Astrocyte (in vitro differentiated cells and primary cell): ENCODE results near the gene CKAP5. TPM values are rescaled to one million over a fixed set of nuclear protein-coding genes. Genes with fewer than 3 reads are reported as not detected.

Experiments
- DNase-seq: peaks from one replicate; pipeline ENCODE4 v3.0.0-alpha.2; 2010; ENCODE audit warnings: low read depth
- FAIRE-seq: peaks from 2 replicates; lab custom pipeline; 2011; peaks lifted over from hg19 to GRCh38; lab: Jason Lieb, UNC
- H2AFZ ChIP-seq: 2 replicates; pipeline ENCODE4 v1.6.0; 2012; ENCODE audit warnings: low read depth, low read length, inconsistent platforms
- H3K27ac ChIP-seq: 2 replicates; pipeline ENCODE4 v1.5.1; 2011; ENCODE audit warnings: low read depth, low read length, inconsistent platforms
- H3K27me3 ChIP-seq: 2 replicates; pipeline ENCODE4 v1.6.0; 2011; ENCODE audit warnings: low read length, inconsistent platforms; ENCODE audit not compliant: insufficient read depth
- H3K36me3 ChIP-seq: 2 replicates; pipeline ENCODE4 v1.5.1; 2011; ENCODE audit warnings: low read length, inconsistent platforms; ENCODE audit not compliant: insufficient read depth
- H3K4me1 ChIP-seq: 2 replicates; pipeline ENCODE4 v1.5.1; 2011; ENCODE audit warnings: low read length, inconsistent platforms; ENCODE audit not compliant: insufficient read depth
- H3K4me2 ChIP-seq: 2 replicates; pipeline ENCODE4 v1.6.0; 2012; ENCODE audit warnings: low read length, inconsistent platforms
- H3K4me3 ChIP-seq: 2 replicates; pipeline ENCODE4 v1.5.1; 2011; ENCODE audit warnings: low read depth, mild to moderate bottlenecking, low read length, inconsistent platforms; ENCODE audit not compliant: insufficient read depth
- H3K79me2 ChIP-seq: 2 replicates; pipeline ENCODE4 v1.6.0; 2012; ENCODE audit warnings: mild to moderate bottlenecking, low read length, inconsistent platforms; ENCODE audit not compliant: insufficient read depth
- H3K9ac ChIP-seq: 2 replicates; pipeline ENCODE4 v1.6.0; 2012; ENCODE audit warnings: mild to moderate bottlenecking, low read length, inconsistent platforms
- H3K9me3 ChIP-seq: 2 replicates; pipeline ENCODE4 v1.5.1; 2012; ENCODE audit warnings: low read depth, mild to moderate bottlenecking, low read length, inconsistent platforms; ENCODE audit not compliant: insufficient read depth
- H4K20me1 ChIP-seq: 2 replicates; pipeline ENCODE4 v1.6.0; 2012; ENCODE audit warnings: low read length, inconsistent platforms; ENCODE audit not compliant: insufficient read depth
- H3K27ac Mint-ChIP-seq: one replicate; pipeline ENCODE4 v1.8.0; 2021; ENCODE audit warnings: mild to moderate bottlenecking, mixed read lengths; ENCODE audit not compliant: unreplicated experiment
- H3K27me3 Mint-ChIP-seq: one replicate; pipeline ENCODE4 v1.8.0; 2021; ENCODE audit warnings: low read depth, mixed read lengths; ENCODE audit not compliant: unreplicated experiment
- H3K36me3 Mint-ChIP-seq: one replicate; pipeline ENCODE4 v1.8.0; 2021; ENCODE audit warnings: low read depth, mixed read lengths; ENCODE audit not compliant: unreplicated experiment
- H3K4me1 Mint-ChIP-seq: one replicate; pipeline ENCODE4 v1.8.0; 2021; ENCODE audit warnings: low read depth, mixed read lengths; ENCODE audit not compliant: unreplicated experiment
- H3K4me3 Mint-ChIP-seq: one replicate; pipeline ENCODE4 v1.8.0; 2021; ENCODE audit warnings: mild to moderate bottlenecking, moderate library complexity, mixed read lengths; ENCODE audit not compliant: unreplicated experiment
- H3K9me3 Mint-ChIP-seq: one replicate; pipeline ENCODE4 v1.8.0; 2021; ENCODE audit warnings: mild to moderate bottlenecking, mixed read lengths; ENCODE audit not compliant: unreplicated experiment
- CTCF ChIP-seq: IDR thresholded peaks from 2 replicates; pipeline ENCODE4 v1.5.1; 2011; ENCODE audit warnings: low read depth, mild to moderate bottlenecking, inconsistent platforms, low read length, moderate library complexity; ENCODE audit not compliant: insufficient read depth
- EZH2 ChIP-seq: IDR thresholded peaks from 2 replicates; pipeline ENCODE4 v1.6.1; 2012; ENCODE audit warnings: mild to moderate bottlenecking, low read length, inconsistent platforms; ENCODE audit not compliant: insufficient read depth
- total RNA-seq: library from RNA; stranded (reverse); gene quantifications from 2 replicates; pipeline ENCODE4 v1.2.1, GENCODE V29; 2021

Gene CKAP5
- total RNA-seq, 1 donor from 2014 or later, result 99.9 TPM

- Histone ChIP-seq H3K9ac (no peak overlapping the region), H3K4me2 (no peak overlapping the region), H3K79me2 (peaks cover 6% of the 10 kb centered on the region), H3K27ac (no peak overlapping the region), H3K36me3 (peaks cover 35% of the 10 kb centered on the region), H3K9me3 (no peaks in the 10 kb centered on the region), H4K20me1 (no peaks in the 10 kb centered on the region), H2AFZ (no peak overlapping the region), H3K27me3 (no peaks in the 10 kb centered on the region), H3K4me3 (no peak overlapping the region), H3K4me1 (peaks cover 4% of the 10 kb centered on the region)
- peaks cover 7% of the 10 kb centered on the region for H3K36me3 Mint-ChIP-seq
- H3K9me3 Mint-ChIP-seq, result no peaks in the 10 kb centered on the region
- H3K27ac Mint-ChIP-seq, result no peak overlapping the region
- no peak for TF ChIP-seq EZH2
- peak; percentile 30 for TF ChIP-seq CTCF
- FAIRE-seq (peak; percentile 69), DNase-seq (no peak)
- no peak overlapping the region for H3K4me3 Mint-ChIP-seq
- H3K4me1 Mint-ChIP-seq, result peaks cover 9% of the 10 kb centered on the region
- H3K27me3 Mint-ChIP-seq, result no peaks in the 10 kb centered on the region
Measured at GRCh38 chr11:46808799-46809431, 37.2 kb downstream of the CKAP5 start.

- peaks cover 7% of the 10 kb centered on the region for H3K36me3 Mint-ChIP-seq
- no peaks in the 10 kb centered on the region for H3K9me3 Mint-ChIP-seq
- no peaks in the 10 kb centered on the region for H3K4me1 Mint-ChIP-seq
- Histone ChIP-seq H4K20me1 (no peaks in the 10 kb centered on the region), H3K9me3 (no peaks in the 10 kb centered on the region), H3K4me2 (no peak overlapping the region), H3K27ac (no peak overlapping the region), H3K4me3 (no peak overlapping the region), H3K36me3 (peaks cover 44% of the 10 kb centered on the region), H3K9ac (no peak overlapping the region), H2AFZ (no peak overlapping the region), H3K4me1 (no peaks in the 10 kb centered on the region), H3K79me2 (no peaks in the 10 kb centered on the region), H3K27me3 (no peaks in the 10 kb centered on the region)
- no peak overlapping the region for H3K27ac Mint-ChIP-seq
- DNase-seq (no peak), FAIRE-seq (no peak)
- no peaks in the 10 kb centered on the region for H3K27me3 Mint-ChIP-seq
- no peak overlapping the region for H3K4me3 Mint-ChIP-seq
- TF ChIP-seq EZH2 (no peak), CTCF (no peak)
Measured at GRCh38 chr11:46801694-46802470, 44.2 kb downstream of the CKAP5 start.

GRCh38 chr11:46800177-46800576 lies 45.9 kb downstream of the CKAP5 start:
- no peaks in the 10 kb centered on the region for H3K9me3 Mint-ChIP-seq

More at GRCh38 chr11:46800177-46800576, 45.9 kb downstream of the CKAP5 start:
- no peak overlapping the region for H3K4me2 ChIP-seq
- no peak overlapping the region for H3K9ac ChIP-seq
- no peak for TF ChIP-seq CTCF
- no peak for TF ChIP-seq EZH2
- no peak overlapping the region for H3K27ac Mint-ChIP-seq
- H3K27me3 ChIP-seq, result no peaks in the 10 kb centered on the region
- H3K9me3 ChIP-seq, result no peaks in the 10 kb centered on the region
- no peak overlapping the region for H3K4me3 ChIP-seq
- no peaks in the 10 kb centered on the region for H3K4me1 Mint-ChIP-seq
- H3K36me3 ChIP-seq, result peaks cover 47% of the 10 kb centered on the region
- no peak overlapping the region for H3K4me3 Mint-ChIP-seq
- no peak for DNase-seq
- H3K4me1 ChIP-seq, result no peaks in the 10 kb centered on the region
- no peaks in the 10 kb centered on the region for H4K20me1 ChIP-seq
- no peaks in the 10 kb centered on the region for H3K79me2 ChIP-seq
- H3K36me3 Mint-ChIP-seq, result peaks cover 7% of the 10 kb centered on the region
- no peaks in the 10 kb centered on the region for H3K27me3 Mint-ChIP-seq
- no peak for FAIRE-seq
- H3K27ac ChIP-seq, result no peak overlapping the region
- H2AFZ ChIP-seq, result no peak overlapping the region
